Iris pigment epithelial cell (primary cell): ENCODE results near the gene FLOT1.
"Not testable (repeated sequence)": the region's sequence is repeated elsewhere in the genome, so short reads cannot be mapped to it uniquely, and the experiment has no call there.

Source experiments
- DNase-seq: peaks from one replicate; pipeline ENCODE4 v3.0.0-alpha.2; 2011; ENCODE audit warnings: low read depth

FLOT1 gene

DNA sequence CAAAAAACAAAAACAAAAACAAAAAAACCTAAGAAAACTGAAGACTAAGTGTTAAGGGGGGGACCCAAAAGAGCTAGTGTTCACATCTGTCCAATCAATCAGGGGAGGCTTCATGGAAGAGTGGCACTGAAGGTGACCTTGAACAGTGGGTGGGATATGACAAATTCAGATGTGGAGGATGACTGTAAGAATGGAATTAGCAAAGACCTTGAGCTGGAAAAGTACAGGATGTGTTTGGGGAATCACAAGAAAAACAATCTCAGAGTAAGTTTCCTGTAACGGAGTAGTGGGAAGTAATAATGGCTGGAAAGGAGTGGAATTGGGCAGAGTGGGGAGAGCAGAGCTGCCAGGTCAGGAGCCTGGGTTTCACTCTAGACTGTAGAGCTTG, 4.8 kb upstream of the FLOT1 start:
- DNase-seq = no peak

GRCh38 chr6:30744054-30744805, 1.7 kb upstream of the FLOT1 start, which contains the start of gene IER3:
Gene IER3, minus strand, starts transcription at chr6:30744547. Its CDS starts 29 bp downstream, at chr6:30744518.
- peak; percentile 93 for DNase-seq

- peak; percentile 44 for DNase-seq
These were observed 889 bp upstream of the FLOT1 start for GRCh38 chr6:30743099-30744053.

DNA sequence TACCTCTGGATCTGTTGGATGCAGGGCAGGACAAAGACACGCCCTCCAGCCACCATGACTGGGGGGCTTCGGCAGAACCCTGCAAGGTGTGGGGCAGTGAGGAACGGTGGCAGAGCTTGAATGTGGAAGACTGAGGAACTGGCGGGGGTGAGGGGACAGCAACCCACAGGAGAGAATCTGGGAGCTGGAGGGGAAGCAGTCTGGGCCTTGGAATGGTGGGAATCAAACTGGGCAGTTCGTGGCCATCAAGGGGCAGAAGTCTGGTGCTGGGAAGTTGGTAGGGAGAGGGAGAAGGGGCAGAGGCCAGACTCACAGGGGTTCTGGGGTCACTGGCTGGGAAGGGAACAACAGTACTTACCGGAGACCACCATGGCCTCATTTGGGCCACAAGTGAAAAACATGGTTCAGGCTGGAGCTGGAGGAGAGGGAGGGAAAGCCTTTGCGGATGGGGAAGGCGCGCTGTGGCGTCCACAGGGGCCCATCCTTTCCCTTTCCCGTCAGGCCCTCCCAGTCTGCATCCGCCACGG, 635 bp downstream of the FLOT1 start:
- DNase-seq = no peak

DNA sequence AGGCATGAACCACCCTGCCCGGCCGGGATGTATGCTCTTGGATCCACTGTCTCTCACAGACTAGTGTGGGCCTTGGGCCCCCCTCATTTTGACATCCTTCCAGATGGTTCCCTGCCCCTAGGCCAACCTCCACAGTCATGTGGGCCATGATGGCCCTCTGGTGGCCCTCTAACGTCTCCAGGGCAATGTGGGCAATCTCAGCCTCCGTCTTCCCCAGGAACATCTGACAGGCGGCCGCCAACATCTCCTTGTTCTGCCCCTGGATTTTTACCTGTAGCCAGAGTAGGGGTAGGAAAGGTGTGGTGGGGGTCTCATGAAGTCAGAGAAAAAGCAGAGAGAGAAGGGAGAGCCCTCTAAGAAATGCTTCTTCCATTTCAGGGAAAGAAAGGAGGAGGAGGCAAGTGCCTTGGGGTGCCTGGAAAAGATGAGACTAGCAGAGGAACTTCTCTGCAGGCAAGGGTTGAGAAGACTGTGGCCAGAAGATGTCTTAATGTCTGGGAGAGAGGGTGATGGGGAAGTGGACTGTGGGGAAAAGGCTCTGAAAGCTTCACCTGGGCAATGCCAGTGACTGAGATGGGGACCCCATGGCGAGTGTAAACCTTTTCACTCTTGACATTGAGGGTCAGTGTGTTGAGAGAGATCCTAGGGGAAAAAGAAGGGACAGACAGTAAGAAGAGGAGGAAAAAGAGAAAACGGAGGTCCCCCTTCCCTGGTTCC, 1.3 kb downstream of the FLOT1 start:
- peak; percentile 46 for DNase-seq

DNA sequence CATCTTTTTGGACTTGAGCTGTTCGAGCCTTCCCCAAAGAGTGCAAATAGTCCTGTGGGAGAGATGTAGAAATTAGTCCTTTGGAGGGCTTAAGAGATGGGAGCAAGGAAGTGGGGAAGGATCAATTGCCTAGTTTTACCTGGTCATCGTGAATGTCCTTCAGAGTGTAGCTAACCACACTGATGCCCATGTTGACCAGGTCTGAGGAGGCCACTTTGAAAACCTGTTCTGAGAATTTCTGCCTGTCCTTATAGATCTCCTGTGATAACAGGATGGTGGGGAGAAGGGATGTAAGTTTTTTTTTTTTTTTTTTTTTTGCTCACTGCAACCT, 2.0 kb downstream of the FLOT1 start:
- no peak for DNase-seq

GRCh38 chr6:30738532-30738931, 4.0 kb downstream of the FLOT1 start:
- DNase-seq = no peak

DNA sequence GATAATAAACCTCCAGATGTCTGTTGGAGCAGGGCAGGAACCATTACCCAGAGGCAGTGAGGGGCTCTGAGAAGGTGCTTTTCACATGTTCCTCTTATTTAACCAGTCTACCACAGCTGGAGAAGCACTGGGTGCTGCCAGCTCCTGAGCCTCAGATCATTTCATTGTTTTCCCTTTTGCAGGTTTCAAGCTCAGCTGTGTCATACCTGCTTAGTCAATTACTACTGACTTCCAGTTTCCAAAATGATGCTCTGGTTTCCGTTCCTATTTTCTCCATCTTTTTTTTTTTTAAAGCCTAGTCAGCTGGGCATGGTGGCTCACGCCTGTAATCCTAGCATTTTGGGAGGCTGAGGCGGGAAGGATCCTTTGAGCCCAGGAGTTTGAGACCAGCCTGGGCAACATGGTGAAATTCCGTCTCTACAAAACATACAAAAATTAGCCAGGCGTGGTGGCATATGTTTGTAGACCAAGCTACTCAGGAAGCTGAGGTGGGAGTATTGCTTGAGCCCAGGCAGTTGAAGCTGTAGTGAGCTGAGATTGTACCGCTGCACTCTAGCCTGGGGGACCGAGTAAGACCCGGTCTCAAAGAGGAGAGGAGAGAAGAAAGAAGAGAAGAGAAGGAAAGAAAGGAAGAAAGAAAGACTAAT, 6.7 kb downstream of the FLOT1 start:
- DNase-seq = no peak

DNA sequence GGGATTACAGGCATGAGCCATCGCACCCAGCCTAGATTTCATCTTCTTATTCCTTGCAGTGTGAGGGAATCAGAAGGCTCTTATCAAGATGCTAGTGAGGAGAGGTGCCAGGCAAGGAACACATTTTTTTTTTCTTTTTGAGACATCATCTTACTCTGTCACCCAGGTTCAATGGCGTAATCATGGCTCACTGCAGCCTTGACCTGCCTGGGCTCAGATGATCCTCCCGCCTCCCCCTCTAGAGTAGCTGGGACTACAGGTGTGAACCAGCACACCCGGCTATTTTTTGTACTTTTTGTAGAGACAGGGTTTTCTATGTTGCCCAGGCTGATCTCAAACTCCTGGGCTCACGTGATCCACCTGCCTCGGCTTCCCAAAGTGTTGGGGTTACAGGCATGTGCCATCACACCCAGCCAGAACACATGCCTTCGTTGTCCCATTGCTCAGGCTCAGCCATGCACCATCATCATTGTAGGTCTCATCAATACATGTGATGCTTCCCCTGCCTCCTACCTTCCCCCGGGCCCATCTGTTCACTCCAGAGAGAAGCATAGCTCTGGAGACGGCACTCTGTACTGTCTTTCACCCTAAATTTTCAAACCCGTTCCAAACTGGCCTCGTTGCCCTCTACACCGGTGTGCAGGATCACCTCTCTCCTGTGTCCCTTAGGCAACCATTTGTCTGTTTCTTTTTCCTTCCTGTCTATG, 10.1 kb downstream of the FLOT1 start:
- no peak for DNase-seq

DNA sequence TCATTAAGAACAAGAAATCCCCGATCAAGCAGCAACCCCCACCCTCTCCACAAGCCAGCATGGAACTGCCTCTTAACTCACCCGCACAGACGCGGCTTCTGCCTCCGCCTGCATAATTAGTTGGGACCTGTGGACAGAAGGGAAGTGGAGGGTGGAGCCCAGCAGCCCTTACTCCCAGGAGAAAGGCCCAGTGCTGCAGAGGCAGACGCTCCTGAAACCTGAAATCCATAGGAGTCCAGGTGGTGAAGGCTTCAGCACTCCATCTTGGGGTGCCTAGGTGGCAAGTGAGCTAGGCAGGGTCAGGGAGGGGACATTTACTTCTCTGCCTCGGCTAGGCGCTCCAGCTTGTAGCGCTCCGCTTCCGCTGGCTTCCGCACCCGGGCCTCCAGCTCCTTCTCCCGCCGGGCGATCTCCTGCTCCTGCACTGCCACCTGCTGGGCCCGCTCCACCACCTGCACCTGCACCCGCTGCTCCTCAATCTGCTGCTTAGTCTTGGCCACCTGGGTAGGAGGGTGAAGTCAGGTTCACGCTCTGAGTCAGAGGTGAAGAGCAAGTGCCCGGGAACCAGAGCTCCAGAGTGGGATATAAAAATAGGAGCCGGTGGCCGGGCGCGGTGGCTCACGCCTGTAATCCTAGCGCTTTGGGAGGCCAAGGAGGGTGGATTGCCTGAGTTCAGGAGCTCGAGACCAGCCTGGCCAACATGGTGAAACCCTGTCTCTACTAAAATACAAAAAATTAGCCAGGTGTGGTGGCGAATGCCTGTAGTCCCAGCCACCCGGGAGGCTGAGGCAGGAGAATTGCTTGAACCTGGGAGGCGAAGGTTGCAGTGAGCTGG, 11.7 kb downstream of the FLOT1 start:
- DNase-seq = peak; percentile 68

DNA sequence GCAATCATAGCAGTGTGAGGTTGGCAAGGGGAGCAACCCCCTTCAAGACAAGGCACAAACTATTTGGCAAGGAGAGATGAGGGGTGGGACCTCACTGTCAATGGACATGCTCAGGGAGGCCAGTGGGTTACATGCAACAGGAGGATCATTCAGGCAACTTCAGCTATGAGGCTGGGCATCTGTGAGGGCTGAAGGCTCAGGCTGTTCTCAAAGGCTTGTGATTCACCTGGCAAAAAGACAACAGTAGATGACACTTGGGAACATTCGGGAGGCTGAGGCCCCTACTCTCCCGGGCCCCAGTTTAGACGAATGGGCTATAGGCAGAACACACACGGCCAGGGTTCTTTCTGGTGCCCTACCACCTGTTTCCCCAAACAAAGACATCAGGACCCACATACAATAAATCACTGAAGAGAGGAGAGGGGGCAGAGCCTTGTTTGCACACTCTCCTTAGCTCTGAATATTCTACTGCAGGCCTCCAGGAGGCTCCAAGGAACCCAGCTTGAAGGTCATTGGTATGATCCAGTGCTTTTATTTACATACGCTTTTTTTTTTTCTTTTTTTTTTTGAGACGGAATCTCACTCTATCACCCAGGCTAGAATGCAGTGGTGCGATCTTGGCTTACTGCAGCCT, 14.4 kb downstream of the FLOT1 start:
- DNase-seq = peak; percentile 72

GRCh38 chr6:30726506-30727413, 15.7 kb downstream of the FLOT1 start:
- no peak for DNase-seq

DNA sequence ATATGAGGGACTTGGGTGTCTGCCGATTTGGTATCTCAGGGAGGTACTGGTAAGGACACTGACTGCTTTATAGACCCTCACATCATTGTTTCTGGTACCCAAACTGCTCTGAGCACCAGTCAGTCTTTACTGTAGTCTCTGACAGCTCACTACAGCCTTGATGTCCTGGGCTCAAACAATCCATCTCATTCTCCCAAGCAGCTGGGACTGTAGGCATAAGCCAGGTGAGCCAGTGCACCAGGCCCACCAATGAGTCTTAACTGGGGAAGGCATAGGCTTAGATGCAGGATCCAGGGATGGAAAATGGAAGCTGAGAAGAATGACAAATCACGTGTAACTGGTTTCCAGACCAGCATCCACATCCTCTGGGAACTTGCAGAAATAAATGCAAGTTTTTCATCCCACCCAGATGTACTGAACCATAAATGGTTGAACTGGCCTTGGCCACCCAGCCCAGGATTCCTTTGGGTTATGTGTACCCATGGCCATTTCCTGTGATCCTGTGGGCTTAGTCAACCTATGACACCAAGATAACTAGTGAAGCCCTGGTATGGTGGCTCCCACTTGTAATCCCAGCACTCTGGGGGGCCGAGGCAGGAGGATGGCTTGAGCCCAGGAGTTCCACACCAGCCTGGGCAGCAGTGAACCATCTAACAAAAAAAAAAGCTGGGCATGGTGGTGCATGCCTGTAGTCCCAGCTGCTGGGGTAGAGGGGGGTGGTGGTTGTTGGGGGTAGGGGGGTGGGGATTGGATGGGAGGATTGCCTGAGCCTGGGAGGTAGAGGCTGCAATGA, 16.6 kb downstream of the FLOT1 start:
- peak; percentile 50 for DNase-seq

GRCh38 chr6:30724906-30725667, 17.4 kb downstream of the FLOT1 start:
- DNase-seq = no peak

DNA sequence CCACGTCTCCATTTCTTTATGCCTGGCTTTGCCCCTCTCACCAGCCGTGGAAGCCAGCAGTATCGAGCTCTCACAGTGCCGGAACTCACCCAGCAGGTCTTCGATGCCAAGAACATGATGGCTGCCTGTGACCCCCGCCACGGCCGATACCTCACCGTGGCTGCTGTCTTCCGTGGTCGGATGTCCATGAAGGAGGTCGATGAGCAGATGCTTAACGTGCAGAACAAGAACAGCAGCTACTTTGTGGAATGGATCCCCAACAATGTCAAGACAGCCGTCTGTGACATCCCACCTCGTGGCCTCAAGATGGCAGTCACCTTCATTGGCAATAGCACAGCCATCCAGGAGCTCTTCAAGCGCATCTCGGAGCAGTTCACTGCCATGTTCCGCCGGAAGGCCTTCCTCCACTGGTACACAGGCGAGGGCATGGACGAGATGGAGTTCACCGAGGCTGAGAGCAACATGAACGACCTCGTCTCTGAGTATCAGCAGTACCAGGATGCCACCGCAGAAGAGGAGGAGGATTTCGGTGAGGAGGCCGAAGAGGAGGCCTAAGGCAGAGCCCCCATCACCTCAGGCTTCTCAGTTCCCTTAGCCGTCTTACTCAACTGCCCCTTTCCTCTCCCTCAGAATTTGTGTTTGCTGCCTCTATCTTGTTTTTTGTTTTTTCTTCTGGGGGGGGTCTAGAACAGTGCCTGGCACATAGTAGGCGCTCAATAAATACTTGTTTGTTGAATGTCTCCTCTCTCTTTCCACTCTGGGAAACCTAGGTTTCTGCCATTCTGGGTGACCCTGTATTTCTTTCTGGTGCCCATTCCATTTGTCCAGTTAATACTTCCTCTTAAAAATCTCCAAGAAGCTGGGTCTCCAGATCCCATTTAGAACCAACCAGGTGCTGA, 18.4 kb downstream of the FLOT1 start:
- DNase-seq = not testable (repeated sequence)
